SKM-1 treated with dmso at 0.1 percent for 144 hours (cell line): ENCODE data around the gene ABLIM1.

Experiments used
- DNase-seq: peaks from one replicate; lab custom pipeline; 2025; ENCODE audit not compliant: unreplicated experiment; lab: John Stamatoyannopoulos, UW

ABLIM1 gene

GRCh38 chr10:114548662-114549061 is 109.4 kb downstream of the ABLIM1 start:
- no peak for DNase-seq

- no peak for DNase-seq
Measured at GRCh38 chr10:114547514-114547913, 110.6 kb downstream of the ABLIM1 start.

GRCh38 chr10:114547056-114547455 is 111.0 kb downstream of the ABLIM1 start:
- no peak for DNase-seq

DNA sequence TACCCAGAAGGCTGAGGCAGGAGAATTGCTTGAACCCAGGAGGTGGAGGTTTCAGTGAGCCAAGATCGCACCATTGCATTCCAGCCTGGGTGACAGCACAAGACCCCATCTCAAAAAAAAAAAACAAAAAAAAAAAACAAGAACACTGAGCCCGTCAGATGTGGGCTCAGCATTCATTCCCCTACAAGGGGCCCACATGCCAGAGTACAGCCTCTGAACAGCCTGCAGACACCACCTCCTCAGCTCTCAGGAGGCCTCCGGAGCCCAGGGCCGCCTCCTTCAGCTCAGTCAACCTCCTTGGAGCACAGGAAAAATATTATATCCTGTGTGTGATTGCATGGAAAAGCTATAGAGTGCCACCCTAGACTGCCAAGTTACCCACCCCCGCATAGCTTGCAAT is 112.3 kb downstream of the ABLIM1 start:
- DNase-seq = no peak

DNA sequence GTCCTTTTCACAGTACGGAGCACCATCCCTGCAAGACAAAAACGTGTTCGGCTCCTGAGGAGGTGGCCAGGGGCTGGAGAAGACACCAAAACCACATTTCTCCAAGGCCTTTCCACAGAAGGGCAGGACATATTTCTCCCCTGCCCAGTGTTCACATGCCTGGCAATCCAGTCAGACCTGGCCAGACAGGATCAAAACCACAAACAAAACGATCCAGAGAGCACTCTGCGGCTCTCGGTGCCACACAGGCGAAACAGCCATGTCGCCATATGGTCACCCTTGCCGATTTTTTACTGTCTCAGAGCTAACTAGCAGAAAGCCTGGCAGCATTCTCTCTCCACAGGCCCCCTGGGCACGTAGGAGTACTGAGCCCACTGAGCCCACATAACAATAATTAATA is 113.0 kb downstream of the ABLIM1 start:
- no peak for DNase-seq

DNA sequence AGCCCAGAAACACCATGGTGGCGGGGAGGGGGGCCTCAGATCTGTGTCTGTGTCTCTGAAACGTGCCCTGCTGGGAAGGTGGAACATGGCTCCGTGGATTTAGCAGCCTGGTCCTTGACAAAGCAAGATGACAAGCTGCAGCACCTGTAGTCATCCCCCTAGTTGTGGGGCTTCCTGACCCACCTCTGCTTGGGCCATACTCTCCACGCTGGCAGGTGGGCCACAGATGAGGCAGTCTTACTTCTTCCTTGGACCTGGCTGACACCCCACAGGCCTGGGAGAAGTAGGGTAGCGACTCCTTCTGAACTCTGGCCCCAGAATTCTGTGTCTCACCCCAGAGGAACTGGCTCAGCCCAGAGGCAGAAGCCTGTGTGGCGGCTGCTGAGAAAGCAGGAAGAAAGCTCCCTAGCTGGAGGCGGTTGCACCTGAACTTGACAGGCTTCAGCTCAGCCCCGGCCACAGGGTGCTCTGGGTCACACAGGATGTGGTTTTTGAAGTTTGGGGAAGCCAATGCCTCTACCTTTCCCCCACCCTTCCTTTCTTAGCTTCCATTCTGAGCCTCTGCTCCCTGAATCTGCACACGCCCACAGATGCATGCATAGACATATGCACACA is 113.9 kb downstream of the ABLIM1 start:
- peak; percentile 90 for DNase-seq

DNA sequence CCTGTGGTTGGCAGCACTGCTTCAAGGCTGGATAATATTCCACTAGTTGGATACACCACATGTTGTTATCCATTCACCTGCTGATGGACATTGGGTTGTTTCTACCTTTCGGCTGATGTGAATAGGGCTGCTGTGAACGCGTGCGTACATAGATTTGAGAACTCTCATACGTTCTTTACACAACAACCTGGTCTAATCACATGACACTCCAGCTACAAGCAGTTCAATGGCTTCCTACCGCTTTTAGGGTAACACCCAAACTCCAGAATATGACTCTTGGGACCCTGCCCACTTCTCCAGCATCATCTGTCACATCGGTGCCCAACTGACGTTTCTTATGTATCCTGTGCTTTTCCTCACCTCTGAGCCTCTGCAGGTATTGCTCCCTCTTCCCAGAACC is 114.6 kb downstream of the ABLIM1 start:
- no peak for DNase-seq

DNA sequence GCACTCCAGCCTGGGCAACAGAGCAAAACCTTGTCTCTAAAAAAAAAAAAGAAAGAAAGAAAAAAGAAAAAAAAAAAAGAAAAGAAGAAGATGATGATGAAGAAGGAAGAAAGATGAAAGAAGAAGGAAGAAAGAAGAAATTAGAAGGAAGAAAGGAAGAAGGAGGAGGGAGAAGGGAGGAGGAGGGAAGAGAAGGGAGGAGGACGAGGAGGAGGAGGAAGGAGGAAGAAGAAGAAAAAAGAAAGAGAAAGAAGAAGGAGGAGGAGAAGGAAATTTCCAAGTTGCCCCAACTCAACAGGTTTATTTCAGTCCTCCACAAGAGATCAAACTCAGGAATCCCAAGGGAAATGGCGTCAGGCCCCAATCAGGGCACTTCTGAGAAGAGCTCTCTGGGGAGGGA is 115.7 kb downstream of the ABLIM1 start:
- DNase-seq = no peak

GRCh38 chr10:114541797-114542160 is 116.3 kb downstream of the ABLIM1 start:
- no peak for DNase-seq

DNA sequence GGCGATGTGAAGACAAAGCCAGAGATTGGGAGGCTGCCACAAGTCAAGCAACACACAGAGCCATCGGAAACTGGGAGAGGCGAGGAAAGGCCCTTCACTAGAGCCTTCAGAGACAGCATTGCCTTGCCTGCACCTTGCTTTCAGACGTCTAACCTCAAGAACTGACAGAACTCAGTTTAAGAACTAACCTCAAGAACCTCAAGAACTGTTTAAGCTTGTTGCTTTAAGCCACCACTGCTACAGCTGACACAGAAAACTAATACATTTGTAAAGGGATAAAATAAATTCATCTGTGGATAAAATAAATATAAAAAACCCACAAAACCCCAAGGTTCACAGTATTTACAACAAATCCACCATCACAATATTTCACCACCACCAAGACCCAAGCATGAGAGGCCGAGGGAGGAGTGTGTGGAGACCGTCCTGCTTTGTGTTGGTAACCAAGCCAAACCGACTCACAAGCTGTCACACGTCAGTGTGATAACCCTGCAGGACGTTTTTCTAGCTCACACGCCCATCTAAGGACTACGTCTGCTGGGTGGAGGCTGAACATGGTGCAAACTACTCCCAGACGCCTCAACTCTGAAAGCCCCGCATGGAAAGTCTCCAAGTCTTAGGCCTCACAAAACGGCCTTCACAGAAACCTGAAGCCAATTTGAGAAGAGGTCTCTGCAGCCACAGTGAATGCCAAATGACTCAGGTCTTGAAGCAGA is 116.8 kb downstream of the ABLIM1 start:
- DNase-seq = no peak

GRCh38 chr10:114540236-114540635 is 117.8 kb downstream of the ABLIM1 start:
- DNase-seq = no peak

GRCh38 chr10:114539623-114540022 is 118.5 kb downstream of the ABLIM1 start:
- no peak for DNase-seq

DNA sequence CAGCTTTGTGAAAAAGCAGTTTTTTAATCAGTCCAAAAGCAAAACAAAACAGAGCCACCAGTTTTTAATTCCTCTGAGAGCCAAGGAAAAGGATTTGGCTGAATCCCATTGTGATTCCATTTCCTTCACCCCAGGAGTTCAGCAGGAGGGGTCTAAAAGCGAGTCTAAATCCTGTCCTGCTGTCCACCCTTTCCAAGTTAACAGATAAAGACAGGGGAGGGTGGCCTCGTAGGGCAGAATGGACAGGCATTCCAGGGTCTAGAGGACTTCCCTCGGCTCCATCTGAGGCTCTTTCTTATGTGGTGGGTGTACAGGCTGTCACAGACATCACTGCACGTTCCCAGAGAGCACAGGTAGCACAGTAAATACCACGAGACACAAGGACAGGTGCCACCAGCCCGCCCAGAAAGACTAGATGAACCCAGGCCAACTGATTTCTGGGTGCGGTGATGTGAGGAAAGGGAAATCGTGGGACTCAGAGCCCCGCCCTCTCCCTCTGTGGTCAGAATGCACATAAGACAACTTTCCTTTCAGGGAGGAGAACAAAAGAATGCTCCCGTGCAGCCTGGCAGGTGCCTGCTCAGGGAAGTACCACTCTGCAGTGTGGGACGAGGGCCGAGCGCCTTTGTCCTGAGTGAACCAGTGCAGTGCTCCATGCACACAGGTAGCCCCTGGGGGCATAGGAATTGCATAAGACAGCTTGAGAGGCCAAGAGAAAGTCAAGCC is 119.7 kb downstream of the ABLIM1 start:
- DNase-seq = peak; percentile 14

DNA sequence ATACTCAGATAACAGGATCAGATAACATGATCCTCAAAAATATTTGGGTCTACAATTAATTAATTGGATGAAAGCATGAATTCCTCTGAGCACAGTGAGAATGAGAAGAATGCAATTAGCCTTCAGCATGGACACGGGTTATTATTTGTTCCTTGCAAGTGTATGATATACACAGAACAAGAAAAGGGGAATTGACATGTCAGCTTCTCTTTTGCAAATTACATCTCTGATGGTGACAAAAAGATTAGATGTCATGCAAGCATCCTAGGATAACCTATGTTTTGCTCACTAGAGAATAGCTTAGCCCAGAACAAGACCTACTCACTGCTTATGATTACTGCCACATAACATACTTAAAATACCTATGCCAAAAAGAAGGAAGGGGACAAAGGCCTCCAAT is 120.3 kb downstream of the ABLIM1 start:
- no peak for DNase-seq

DNA sequence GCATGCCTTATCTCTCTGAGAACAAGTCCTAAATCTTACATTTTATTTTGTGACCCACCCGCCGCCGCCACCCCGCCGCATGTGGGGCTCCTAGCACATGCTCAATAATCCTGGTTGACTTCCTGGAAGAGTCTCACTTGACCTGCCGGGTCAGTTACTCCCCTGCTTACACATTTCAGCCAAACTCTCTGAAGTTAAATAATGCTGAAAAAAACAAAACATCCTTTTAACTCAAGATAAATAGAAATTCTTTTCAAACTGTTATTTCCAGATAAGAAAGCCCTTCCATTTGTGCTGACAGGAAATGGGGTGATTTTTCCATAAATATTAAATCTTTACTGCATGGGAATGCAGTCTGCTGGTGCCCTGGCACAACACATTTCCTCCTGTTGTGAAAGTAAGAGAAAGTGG is 123.5 kb downstream of the ABLIM1 start:
- no peak for DNase-seq

DNA sequence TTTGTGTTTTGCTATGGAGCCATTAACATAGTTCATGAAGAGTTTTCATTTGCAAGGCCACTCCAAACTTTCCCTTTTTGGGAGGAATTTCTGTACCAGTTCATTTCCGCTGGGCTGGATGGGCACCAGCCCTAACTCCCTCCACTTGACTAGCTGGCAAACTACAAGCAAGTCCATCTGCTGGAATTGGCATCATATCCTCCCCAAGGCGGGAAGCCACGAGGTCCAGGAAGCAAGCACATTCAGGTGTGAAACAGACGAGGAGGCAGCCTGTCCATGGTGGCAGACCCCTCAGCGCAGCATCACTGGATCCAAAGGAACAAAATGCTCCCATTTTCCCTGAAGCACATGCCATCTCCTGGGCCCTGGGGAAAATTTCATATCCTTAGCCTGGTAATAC is 125.8 kb downstream of the ABLIM1 start:
- DNase-seq = no peak

DNA sequence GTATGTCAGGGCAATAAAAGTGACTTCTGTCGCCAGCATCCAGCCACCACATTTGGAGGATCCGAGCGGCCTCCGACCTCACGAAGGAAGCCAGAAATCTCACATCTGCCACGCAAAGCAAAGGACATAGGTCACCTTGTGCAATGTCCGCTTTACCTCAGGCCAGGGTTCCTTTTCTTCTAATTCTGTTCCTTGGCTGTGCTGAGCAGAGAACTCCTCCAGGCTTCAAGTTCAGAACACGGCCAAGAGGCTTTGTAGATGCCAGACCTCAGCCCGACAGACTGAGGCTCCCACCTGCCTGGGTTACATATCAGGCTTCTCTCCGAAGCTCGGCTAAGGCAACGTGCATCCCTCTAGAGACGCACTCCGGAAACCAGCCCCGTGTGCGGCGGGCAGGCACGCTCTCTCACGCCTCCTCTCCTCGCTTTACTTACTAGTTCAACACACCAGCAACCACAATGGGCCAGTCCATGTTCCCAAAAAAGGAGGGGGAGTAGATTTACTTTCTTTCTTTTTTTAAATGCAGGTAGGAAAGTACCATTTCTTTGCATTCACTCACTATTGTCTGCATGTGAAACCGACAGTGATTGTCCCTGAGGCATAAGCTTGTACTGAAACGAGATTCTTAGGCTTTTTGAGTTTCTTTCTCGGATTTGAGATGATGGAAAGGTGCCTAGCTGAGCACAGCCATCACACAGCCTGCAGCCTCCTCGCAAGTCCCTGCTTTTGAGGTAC is 131.4 kb downstream of the ABLIM1 start:
- DNase-seq = peak; percentile 97

GRCh38 chr10:114526126-114526503 is 132.0 kb downstream of the ABLIM1 start:
- no peak for DNase-seq

DNA sequence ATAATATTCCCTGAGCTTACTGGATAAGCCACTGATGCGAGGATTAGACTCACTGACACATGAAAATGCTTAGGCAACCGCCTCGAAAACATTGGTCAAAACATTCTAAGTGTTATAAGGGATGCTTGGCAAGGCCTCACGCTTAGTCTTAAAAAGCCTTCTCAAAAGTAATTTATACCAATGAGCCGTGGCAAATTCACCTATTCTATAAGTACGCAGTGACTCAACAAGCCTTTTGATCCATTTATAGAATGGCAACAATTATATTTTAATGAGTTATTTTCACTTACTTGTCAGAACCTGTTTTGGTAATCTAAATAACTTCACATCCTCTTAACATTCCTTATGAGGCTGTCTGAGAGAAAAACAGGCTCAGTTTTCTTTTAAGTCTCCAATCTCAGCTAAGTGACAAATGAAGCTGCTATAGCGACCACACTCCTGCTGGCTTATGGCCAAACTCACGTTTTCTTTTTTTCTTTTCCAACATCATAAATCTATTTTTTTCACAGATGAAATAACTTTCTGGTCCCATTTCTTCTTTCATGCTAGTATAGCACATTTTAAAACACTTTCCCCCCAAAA is 132.6 kb downstream of the ABLIM1 start:
- DNase-seq = no peak

GRCh38 chr10:114523876-114524275 is 134.2 kb downstream of the ABLIM1 start:
- no peak for DNase-seq

- DNase-seq = no peak
Measured at GRCh38 chr10:114521255-114521654, 136.8 kb downstream of the ABLIM1 start.
